Superior temporal gyrus (tissue), 1 donor: ENCODE results near the gene PKD1.

Source experiments
- DNase-seq: peaks from one replicate; pipeline ENCODE4 v3.0.0-alpha.2; 2016; ENCODE audit errors: extremely low spot score

PKD1 gene

GRCh38 chr16:2074071-2074470, 61.6 kb downstream of the PKD1 start:
- no peak for DNase-seq

DNA sequence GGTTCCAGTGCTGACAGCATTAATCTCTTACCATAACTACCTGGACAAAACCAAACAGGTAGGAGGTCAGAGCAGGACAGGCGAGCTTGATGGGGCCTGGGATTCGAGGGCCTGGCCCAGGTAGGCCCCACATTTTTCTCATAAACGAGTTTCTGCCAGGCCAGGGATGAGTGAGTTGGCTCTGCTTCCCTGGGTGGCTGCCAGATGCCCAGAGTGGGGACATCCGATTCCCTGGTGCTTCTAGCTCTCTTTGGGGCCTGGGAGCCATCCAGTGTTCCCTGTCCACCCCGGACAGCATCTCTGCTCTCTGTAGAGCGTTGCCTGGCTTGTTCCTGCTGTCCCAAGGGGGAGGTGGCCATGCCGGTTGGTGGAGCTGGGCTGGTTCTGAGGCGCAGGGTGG, 62.8 kb downstream of the PKD1 start:
- DNase-seq, result no peak

GRCh38 chr16:2071454-2072202, 64.1 kb downstream of the PKD1 start:
- DNase-seq, result no peak

DNA sequence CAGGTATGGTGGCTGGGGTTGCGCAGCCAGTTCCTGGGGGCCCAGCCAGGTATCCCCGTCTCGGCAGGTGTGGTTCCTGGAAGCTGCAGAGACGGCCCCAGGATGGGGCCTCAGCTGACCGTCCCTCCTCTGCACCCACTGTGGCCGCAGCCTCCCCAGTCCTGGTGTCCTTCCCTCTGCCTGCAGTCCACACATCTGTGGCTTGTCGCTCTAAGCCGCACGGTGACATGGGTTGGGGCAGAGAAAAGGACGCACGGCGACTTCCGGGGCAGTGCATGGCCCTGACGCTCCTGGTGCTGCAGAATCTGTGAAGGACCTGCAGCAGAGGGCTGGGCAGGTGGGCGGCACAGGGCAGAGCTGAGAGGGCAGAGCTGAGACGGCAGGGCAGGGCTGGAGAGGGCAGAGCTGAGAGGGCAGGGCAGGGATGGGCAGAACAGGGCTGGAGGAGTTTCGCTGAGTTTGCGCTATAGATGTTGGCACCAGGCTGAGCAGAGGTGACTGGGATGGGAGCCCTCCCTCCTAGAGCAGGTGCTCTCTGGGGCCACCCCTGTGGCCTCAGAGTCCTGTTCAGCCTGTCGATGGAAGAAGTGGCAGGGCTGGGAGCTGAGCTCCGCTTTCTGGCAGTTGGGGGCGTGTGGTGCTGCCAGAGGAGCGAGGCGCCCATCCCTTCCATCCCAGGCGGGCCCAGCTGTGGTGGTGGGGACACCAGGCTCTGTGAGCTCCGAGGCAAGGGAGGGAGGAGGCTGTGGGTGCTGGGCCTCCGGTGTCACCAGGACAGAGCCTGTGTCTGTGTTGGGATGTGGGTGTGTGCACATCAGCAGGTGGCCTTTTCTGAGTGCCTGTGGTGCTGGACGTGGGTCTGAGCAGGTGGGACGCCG, 64.9 kb downstream of the PKD1 start:
- DNase-seq, result no peak

DNA sequence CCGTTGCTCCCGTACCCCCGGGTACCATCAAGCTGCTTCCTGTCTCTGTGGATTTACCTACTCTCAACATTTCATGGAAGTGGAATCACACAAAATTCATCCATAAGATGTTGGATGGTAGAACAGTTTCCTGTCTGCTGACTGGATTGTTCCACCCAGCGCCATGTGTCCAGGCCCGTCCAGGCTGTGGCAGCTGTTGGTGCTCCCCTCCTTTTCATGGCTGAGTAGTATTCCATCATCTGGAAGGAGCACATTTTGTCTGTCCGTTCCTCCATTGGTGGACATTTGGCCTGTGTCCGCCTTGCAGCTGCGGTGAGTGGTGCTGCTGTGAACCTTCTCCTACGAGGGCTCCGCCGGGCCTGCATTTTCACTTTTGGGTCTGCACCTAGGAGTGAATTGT, 69.6 kb downstream of the PKD1 start:
- DNase-seq, result no peak

GRCh38 chr16:2064368-2064945, 71.2 kb downstream of the PKD1 start:
- DNase-seq, result no peak

GRCh38 chr16:2063861-2064260, 71.8 kb downstream of the PKD1 start:
- no peak for DNase-seq

GRCh38 chr16:2062801-2063200, 72.9 kb downstream of the PKD1 start:
- DNase-seq, result no peak

- DNase-seq, result no peak
Measured at GRCh38 chr16:2061526-2061925, 74.2 kb downstream of the PKD1 start.

- no peak for DNase-seq
Measured at GRCh38 chr16:2061023-2061422, 74.7 kb downstream of the PKD1 start.

DNA sequence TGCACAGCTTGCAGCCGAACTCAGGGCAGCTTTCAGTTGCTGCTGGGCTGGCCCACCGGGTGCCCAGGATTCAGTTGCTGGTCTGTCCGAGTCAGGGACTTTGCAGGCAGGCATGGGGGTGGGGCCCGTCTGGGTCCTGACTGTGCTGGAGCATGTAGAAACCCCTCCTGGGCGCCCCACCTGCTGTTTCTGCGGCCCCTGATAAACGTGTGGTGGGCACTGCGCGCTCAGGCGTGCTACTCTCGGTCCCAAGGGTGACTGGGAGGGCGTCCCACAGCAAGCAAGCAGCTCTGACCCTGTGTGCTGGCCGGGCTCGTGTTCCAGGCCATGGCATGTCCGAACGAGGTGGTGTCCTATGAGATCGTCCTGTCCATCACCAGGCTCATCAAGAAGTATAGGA, 75.4 kb downstream of the PKD1 start:
- DNase-seq, result no peak

DNA sequence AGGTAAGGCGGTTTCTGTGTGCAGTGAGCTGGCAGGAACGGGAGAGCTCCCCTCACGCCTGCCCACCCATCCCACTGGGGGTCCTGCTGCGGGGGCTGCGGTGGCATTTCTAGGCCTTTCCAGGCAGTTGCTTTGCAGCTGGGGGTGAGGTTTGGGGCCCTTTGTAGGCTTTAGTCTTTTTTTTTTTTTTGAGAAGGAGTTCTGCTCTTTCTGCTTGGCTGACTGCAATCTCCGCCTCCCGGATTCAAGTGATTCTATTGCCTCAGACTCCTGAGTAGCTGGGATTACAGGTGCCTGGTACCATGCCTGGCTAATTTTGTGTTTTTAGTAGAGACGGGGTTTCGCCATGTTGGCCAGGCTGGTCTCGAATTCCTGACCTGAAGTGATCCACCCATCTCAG, 76.8 kb downstream of the PKD1 start:
- DNase-seq, result no peak

- no peak for DNase-seq
Measured at GRCh38 chr16:2058420-2058819, 77.3 kb downstream of the PKD1 start.

GRCh38 chr16:2057438-2057837, 78.3 kb downstream of the PKD1 start:
- no peak for DNase-seq

DNA sequence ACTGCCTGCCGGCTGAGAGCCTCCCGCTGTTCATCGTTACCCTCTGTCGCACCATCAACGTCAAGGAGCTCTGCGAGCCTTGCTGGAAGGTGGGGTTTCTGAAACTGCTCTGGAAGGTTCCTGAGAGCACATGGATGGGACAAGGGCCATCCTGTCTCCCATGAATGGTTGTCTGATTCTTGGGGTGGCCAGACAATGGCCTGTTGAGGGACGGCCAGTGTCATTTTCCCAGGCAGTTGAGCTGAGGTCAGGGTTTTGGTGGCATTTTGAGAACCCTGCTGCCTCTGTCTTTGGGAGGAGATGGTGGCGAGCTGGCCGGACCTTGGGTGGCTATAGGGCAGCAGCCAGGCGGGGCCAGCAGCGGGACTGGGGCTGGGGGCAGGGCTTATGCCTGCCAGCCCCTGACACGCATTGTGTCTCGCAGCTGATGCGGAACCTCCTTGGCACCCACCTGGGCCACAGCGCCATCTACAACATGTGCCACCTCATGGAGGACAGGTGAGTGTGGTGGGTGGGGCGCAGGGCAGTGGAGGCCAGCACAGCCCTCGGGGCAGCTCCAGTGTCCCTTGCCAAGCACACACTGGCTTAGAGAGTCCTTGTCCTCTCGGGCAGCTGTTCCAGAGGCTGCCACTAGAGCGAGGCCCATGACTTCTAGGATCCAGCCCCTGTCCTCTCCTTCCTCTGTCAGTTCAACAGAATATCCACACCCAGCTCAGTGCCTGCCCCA, 78.9 kb downstream of the PKD1 start:
- DNase-seq, result peak; percentile 44

GRCh38 chr16:2056077-2056476, 79.6 kb downstream of the PKD1 start:
- peak; percentile 19 for DNase-seq

DNA sequence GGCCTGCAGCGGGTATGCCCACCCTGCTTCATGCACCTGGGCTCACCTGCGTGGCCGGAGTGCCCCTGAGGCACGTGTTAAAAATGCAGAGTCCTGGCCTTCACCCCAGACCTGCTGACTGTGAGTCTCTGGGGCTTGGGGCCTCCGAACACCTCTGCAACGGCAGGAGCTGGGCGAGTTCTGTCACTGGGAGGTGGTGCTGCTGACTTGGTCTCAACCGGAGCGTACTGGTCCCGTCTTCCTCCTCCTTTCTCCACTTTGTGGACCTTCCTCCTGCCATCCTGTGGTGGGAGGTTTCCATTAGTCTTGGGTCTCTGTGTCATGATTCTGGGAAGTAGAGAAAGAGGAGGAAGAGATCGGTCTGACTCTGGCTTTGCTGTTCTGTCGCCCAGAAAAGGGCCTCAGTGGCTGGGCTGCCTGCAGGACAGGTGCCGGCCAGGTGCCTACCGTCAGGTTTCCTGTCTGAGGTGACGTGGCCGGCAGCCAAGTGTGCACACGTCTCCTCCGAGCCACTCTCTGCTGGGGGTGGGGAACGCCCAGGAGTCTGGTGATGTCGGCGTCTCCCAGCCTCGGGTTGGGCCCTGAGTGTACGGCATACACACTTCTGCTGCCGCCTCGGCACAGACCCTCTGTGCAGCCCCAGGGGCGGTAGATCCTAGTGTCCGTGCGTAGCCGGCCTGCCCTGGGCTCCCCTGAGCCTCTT, 81.0 kb downstream of the PKD1 start:
- no peak for DNase-seq

GRCh38 chr16:2053897-2054296, 81.8 kb downstream of the PKD1 start:
- no peak for DNase-seq

- DNase-seq, result no peak
Measured at GRCh38 chr16:2053211-2053610, 82.5 kb downstream of the PKD1 start.

DNA sequence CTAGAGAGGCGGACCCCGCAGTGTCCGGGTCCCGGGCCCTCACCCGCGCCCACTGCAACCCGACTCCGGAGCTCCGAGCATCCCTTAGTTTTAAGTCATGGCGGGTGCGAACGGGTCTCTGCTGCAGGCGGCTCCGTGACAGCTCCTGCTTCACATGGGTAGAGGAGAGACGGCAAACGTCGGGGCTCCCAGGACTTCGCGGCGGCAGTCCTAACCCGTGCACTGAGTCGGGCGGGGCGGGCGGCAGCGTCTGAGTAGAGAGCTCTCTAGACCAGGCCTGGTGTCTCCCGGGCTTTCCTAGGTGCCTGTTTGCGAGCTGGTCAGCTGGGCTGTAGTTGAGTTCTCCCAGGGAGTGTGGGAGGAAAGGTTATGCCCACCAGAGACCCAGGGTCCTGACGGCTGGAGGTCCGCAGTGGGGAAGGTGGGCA, 87.6 kb downstream of the PKD1 start:
- no peak for DNase-seq

- peak; percentile 98 for DNase-seq
Measured at GRCh38 chr16:2047330-2048115, 88.2 kb downstream of the PKD1 start, which contains the start of the genes NTHL1 and TSC2. NTHL1 (minus strand) TSS chr16:2047834; CDS start chr16:2047823, 11 bp downstream. TSC2 (plus strand) TSS chr16:2047985; CDS start chr16:2048616, 631 bp downstream.
